ENCODE results near the gene ASS1.
"Not testable (repeated sequence)": the region's sequence is repeated elsewhere in the genome, so short reads cannot be mapped to it uniquely, and the experiment has no call there.

ASS1 gene

GRCh38 chr9:130419521-130420035, 25.2 kb upstream of the ASS1 start:
- no peak for DNase-seq

GRCh38 chr9:130421154-130421801, 23.5 kb upstream of the ASS1 start:
- no peak for DNase-seq

- peak; percentile 15 for DNase-seq
These were observed 22.9 kb upstream of the ASS1 start for GRCh38 chr9:130421802-130422276.

GRCh38 chr9:130422546-130422945, 22.2 kb upstream of the ASS1 start:
- DNase-seq = no peak

GRCh38 chr9:130423272-130423671, 21.5 kb upstream of the ASS1 start:
- DNase-seq = no peak

GRCh38 chr9:130424595-130425454, 19.9 kb upstream of the ASS1 start:
- no peak for DNase-seq

GRCh38 chr9:130425741-130426466, 18.9 kb upstream of the ASS1 start:
- DNase-seq = no peak

- no peak for DNase-seq
These were observed 18.3 kb upstream of the ASS1 start for GRCh38 chr9:130426467-130426773.

- DNase-seq = peak; percentile 43
These were observed 17.9 kb upstream of the ASS1 start for GRCh38 chr9:130426883-130427282.

- no peak for DNase-seq
These were observed 17.4 kb upstream of the ASS1 start for GRCh38 chr9:130427326-130427725.

- no peak for DNase-seq
These were observed 16.6 kb upstream of the ASS1 start for GRCh38 chr9:130428086-130428665.

- no peak for DNase-seq
These were observed 15.4 kb upstream of the ASS1 start for GRCh38 chr9:130429381-130429780.

GRCh38 chr9:130429831-130430230, 14.9 kb upstream of the ASS1 start:
- no peak for DNase-seq

- no peak for DNase-seq
These were observed 14.5 kb upstream of the ASS1 start for GRCh38 chr9:130430232-130430631.

GRCh38 chr9:130430734-130431535, 13.8 kb upstream of the ASS1 start:
- DNase-seq = no peak

GRCh38 chr9:130431536-130432303, 13.0 kb upstream of the ASS1 start:
- no peak for DNase-seq

GRCh38 chr9:130432362-130432761, 12.4 kb upstream of the ASS1 start:
- DNase-seq = no peak

- no peak for DNase-seq
These were observed 12.0 kb upstream of the ASS1 start for GRCh38 chr9:130432796-130433167.

- peak; percentile 43 for DNase-seq
These were observed 11.4 kb upstream of the ASS1 start for GRCh38 chr9:130433168-130433946.

- DNase-seq = no peak
These were observed 10.9 kb upstream of the ASS1 start for GRCh38 chr9:130433947-130434262.

GRCh38 chr9:130434656-130435055, 10.1 kb upstream of the ASS1 start:
- DNase-seq = not testable (repeated sequence)
